ENCODE results near the gene QPRT. TPM values are rescaled to one million over a fixed set of nuclear protein-coding genes. Genes with fewer than 3 reads are reported as not detected.
"Not testable (repeated sequence)": the region's sequence is repeated elsewhere in the genome, so short reads cannot be mapped to it uniquely, and the experiment has no call there.

Gene QPRT
- total RNA-seq, 1 experiment from 2014 or later, result 46.0 TPM

DNA sequence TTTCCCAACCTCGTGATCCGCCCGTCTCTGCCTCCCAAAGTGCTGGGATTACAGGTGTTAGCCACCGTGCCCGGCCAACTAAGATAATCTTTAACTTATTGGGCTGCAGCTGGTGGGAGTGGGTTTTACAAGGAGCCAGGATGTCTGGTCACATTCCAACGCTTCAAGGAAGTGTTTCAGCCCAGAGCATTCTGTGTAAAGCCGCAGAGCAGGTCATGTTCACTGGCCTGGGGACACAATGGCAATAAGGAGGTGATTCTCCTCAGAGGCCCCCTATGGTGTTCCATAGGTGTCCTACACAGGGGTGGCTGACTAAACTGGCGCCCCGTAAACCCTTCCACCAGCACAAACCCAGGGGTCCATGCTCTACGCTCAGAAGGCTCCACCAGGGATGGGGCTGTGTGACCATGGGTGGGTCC is 1.2 kb downstream of the QPRT start:
- in situ Hi-C loops (cut with HindIII; ENCODE audit: low pct_unique_long_range_greater_than_20kb, low sequenced_read_pairs), result no loop called here
- no peak for DNase-seq (ENCODE audit: low read depth, low spot score)

DNA sequence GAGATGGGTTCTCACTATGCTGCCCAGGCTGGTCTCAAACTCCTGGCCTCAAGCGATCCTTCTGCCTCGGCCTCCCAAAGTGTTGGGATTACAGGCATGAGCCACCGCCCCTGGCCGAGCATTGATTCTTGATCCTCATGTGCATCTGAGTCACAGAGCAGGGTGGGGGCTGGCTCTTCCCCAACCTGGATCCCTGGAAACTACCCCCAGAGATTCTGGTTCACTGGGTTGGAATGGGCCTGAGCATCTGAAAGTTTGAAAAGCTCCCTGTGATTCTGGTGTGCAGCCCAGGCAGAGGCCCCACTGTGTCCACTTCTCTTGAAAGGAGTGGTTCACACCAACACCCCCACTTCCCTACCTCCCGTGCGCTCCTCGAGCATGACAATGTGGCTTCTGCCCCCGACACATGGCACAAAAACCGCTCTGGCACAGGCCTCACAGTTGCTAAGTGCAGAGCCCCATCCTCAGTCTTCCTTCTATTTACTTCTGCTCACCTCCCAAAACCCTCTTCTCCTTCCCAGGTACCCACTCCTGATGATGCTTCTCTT is 4.6 kb downstream of the QPRT start:
- DNase-seq (ENCODE audit: low read depth, low spot score), result no peak
- in situ Hi-C loops (cut with HindIII; ENCODE audit: low pct_unique_long_range_greater_than_20kb, low sequenced_read_pairs), result no loop called here

DNA sequence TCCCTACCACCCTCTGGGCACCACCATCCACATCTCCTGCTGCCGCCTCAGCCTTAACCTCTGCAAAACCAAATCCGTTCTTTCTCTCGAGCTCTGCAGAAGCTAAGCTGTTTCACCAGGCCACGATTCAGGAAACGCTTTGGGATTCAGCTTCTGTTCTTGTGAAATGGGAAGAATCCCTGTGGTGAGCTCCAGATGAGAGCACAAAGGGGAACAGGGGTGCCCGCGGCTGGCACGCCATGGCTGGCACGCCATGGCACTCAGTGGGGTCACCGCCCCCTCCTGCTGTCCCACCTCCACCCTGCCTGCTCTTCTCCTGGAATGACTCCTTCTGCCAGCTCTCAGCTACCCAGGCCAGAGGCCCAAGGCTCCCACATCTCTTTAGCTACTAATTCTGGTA is 5.7 kb downstream of the QPRT start:
- in situ Hi-C loops (cut with HindIII; ENCODE audit: low pct_unique_long_range_greater_than_20kb, low sequenced_read_pairs), result no loop called here

DNA sequence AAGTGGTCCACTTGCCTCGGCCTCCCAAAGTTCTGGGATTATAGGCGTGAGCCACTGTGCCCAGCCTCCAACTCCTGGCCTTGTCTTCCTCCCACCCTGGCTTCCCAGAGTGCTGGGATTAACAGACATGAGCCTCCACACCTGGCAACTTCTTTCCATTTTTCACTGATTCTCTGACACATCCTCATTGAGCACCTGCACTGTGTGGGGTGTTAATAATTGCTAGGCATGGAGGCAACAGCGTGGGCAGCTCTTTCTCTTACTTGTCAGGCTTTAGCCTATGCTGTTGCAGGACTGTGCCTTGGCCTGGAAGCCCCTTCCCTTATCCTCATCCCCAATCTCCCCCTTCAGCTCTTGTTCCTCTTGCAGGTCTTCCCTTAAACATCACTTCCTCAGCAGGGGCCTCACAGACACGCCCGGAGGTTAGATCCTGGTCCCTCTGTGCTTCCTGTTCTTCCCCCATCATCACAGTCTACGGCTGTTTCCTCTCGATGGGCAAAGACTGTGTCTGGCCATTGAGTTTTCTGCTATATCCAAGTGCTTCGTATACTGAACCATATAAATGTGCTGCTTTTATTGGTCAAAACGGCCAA is 7.9 kb downstream of the QPRT start:
- in situ Hi-C loops (cut with HindIII; ENCODE audit: low pct_unique_long_range_greater_than_20kb, low sequenced_read_pairs), result no loop called here

More for the DNA sequence above, 5.7 kb downstream of the QPRT start:
- no peak for DNase-seq (ENCODE audit: low read depth, low spot score)

DNA sequence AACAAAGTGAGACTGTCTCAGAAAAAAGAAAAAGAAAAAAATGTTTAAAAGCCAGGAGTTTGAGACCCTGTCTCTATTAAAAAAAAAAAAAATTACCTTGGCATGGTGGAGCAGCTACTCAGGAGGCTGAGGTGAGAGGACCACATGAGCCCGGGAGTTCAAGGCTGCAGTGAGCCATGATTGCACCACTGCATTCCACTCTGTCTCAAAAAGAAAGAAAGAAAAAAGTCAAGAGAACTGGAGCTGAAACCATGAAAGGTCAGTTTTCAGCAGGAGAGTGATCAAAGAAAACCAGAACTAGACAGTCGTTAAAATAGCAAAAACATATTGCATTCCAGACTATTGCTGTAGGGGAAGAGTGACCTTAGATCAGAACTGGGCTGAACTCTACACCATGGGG is 8.8 kb downstream of the QPRT start:
- DNase-seq (ENCODE audit: low read depth, low spot score), result no peak
- in situ Hi-C loops (cut with HindIII; ENCODE audit: low pct_unique_long_range_greater_than_20kb, low sequenced_read_pairs), result no loop called here

More for the DNA sequence above, 7.9 kb downstream of the QPRT start:
- no peak for DNase-seq (ENCODE audit: low read depth, low spot score)

DNA sequence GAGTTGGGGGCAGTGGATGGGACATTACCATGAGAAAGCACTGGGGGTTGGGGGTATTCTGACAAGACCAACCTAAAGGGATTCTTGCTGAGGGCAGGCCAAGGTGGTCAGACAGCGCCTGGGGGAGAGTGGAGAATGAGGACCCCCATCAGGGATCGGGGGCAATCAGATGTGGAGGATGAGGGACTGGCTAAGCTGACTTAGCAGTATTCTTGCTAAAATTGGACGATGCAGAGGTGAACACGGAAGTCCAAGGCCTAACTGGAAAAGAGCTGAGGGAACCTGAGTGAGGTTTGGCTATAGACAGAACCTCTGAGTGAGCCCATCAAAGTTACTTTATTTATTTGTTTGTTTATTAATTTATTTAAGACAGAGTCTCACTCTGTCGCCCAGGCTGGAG is 9.2 kb downstream of the QPRT start:
- DNase-seq (ENCODE audit: low read depth, low spot score), result no peak
- in situ Hi-C loops (cut with HindIII; ENCODE audit: low pct_unique_long_range_greater_than_20kb, low sequenced_read_pairs), result no loop called here

DNA sequence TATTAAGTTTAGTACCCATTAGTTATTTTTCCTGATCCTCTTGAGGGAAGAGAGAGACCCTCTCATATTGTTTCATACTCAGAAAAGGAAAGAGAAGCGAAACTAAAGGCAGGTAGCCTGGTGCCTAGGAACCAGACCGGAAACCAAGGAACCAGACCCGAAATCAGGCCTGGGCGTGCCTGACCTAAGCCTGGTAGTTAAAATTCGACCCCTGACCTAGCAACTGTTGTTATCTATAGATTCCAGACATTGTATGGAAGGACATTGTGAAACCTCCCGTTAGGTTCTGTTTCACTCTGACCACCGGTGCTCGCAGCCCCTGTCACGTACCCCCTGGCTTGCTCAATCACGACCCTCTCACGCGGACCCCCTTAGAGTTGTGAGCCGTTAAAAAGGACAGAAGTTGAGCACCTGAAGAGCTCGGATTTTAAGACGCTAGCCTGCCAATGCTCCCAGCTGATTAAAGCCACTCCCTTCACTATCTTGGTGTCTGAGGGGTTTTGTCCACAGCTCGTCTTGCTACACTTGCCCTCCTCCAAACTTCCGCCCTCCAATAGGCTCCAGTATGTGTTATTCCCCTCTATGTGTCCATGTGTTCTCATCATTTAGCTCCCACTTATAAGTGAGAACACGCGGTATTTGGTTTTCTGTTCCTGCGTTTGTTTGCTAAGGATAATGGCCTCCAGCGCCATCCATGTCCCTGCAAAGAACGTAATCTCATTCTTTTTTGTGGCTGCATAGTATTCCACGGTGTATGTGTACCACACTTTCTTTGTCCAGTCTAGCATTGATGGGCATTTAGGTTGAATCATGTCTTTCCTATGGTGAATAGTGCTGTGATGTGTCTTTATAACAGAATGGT is 10.7 kb downstream of the QPRT start:
- in situ Hi-C loops (cut with HindIII; ENCODE audit: low pct_unique_long_range_greater_than_20kb, low sequenced_read_pairs), result not testable (repeated sequence)

DNA sequence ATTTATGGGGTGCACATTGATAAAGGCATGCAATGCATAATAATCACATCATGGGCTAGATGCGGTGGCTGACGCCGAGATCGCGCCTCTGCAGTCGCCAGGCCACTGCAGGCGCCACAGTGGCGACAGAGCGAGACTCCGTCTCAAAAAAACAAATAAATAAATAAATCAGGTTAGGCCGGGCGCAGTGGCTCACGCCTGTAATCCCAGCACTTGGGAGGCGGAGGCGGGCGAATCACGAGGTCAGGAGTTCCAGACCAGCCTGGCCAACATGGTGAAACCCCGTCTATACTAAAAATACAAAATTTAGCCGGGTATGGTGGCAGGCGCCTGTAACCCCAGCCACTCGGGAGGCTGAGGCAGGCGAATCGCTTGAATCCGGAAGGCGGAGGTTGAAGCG is 13.6 kb downstream of the QPRT start:
- DNase-seq (ENCODE audit: low read depth, low spot score); in situ Hi-C loops (cut with HindIII; ENCODE audit: low pct_unique_long_range_greater_than_20kb, low sequenced_read_pairs): not testable (repeated sequence)

More for the DNA sequence above, 10.7 kb downstream of the QPRT start:
- not testable (repeated sequence) for DNase-seq (ENCODE audit: low read depth, low spot score)

DNA sequence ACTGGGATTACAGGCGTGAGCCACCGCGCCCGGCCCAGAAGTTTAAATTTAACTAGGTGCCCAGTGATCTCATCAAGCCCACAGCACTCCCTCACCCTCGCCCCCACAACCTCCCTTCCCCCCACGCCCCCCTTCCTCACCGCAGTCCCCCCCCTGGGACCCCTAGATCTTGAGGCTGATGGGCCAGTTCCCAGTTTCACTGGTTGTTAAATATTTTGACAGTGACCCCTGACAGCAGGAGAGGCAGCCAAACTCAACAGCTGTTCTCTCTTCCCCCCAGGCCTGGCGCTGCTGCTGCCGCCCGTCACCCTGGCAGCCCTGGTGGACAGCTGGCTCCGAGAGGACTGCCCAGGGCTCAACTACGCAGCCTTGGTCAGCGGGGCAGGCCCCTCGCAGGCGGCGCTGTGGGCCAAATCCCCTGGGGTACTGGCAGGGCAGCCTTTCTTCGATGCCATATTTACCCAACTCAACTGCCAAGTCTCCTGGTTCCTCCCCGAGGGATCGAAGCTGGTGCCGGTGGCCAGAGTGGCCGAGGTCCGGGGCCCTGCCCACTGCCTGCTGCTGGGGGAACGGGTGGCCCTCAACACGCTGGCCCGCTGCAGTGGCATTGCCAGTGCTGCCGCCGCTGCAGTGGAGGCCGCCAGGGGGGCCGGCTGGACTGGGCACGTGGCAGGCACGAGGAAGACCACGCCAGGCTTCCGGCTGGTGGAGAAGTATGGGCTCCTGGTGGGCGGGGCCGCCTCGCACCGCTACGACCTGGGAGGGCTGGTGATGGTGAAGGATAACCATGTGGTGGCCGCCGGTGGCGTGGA is 15.6 kb downstream of the QPRT start:
- DNase-seq (ENCODE audit: low read depth, low spot score), result no peak
- in situ Hi-C loops (cut with HindIII; ENCODE audit: low pct_unique_long_range_greater_than_20kb, low sequenced_read_pairs), result no loop called here

DNA sequence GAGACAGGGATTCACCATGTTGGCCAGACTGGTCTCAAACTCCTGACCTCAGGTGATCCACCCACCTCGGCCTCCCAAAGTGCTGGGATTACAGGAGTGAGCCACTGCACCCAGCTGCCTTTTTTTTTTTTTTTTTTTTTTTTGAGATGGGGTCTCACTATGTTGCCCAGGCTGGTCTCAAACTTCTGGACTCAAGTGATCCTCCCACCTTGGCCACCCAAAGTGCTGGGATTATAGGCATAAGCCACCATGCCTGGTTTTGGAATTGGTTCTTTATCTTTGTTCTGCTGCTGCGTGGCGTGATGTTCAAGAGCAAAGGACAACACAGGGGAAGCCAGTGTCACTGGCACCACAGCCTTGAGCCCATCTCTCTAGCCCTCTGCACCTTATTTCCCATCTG is 16.7 kb downstream of the QPRT start:
- in situ Hi-C loops (cut with HindIII; ENCODE audit: low pct_unique_long_range_greater_than_20kb, low sequenced_read_pairs); DNase-seq (ENCODE audit: low read depth, low spot score): not testable (repeated sequence)

DNA sequence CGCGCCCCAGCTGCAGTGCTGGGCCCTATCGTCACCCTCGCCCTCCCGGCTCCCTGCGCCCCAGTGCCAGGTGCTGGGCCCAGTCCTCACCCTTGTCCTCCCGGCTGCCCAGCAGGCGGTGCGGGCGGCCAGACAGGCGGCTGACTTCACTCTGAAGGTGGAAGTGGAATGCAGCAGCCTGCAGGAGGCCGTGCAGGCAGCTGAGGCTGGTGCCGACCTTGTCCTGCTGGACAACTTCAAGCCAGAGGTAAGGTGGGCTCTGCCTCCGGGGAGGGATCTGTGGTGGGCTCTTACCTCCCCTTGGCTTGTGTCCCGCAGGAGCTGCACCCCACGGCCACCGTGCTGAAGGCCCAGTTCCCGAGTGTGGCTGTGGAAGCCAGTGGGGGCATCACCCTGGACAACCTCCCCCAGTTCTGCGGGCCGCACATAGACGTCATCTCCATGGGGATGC is 17.9 kb downstream of the QPRT start:
- in situ Hi-C loops (cut with HindIII; ENCODE audit: low pct_unique_long_range_greater_than_20kb, low sequenced_read_pairs), result no loop called here

DNA sequence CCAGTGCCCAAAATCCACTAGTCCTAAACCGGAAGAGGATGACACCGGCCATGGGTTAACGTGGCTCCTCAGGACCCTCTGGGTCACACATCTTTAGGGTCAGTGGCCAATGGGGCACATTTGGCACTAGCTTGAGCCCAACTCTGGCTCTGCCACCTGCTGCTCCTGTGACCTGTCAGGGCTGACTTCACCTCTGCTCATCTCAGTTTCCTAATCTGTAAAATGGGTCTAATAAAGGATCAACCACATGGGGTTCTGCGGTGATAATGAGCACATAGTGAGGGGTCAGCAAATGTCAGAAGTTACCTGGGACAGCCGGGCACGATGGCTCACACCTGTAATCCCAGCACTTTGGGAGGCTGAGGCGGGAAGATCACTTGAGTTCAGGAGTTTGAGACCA is 18.4 kb downstream of the QPRT start:
- in situ Hi-C loops (cut with HindIII; ENCODE audit: low pct_unique_long_range_greater_than_20kb, low sequenced_read_pairs), result no loop called here
- no peak for DNase-seq (ENCODE audit: low read depth, low spot score)

More for the DNA sequence above, 17.9 kb downstream of the QPRT start:
- DNase-seq (ENCODE audit: low read depth, low spot score), result no peak

DNA sequence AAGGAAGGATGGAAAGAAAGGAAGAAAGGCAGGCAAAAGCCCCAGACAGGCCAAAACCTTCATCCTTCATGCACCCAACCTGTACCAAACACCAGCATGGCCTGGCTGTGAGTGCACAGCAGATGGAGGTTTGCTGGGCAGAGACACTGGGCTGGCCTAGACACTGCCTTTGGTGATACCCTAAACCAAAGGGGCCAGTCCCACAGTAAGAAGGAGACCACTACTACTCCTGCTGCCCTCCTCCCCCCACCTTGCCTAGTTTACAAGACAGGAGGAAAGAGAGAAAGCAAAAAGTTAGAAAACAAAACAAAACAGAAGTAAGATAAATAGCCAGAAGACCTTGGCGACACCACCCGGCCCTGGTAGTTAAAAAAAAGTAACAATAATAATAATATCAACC is 19.1 kb downstream of the QPRT start:
- no peak for DNase-seq (ENCODE audit: low read depth, low spot score)
- in situ Hi-C loops (cut with HindIII; ENCODE audit: low pct_unique_long_range_greater_than_20kb, low sequenced_read_pairs), result no loop called here

DNA sequence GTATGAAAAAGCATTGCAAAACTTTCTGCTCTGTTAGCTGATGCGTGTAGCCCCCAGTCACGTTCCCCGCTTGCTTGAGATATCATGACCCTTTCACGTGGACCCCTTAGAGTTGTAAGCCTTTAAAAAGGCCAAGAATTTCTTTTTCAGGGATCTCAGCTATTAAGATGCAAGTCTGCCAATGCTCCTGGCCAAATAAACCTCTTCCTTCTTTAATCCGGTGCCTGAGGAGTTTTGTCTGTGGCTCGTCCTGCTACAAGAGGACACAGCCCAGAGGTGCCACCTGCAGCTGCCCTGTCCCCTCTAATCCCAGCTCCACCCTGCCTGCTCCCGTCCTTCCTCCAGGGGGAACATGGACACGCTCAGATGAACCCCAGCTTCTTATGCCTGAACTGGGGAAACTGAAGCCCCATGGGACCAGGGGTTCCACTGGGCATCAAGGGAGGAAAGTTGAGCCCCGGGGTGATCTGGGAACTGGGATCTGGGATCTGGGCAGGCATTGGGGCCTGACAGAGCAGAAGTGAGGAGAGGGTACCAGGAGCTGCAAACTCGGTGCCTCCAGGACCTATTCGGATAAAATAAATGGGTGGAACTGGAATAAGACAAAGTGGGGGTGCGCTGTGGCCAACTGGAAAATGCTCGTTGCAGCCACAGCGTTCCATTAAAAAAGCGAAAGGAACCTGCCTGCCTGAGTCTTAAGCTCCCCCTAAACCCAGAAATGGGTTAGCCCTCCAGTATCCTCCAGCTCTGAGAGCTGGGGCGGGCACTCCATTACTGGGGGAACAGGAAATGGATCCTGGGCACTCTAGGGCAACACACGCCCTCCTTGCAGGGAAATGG is 19.7 kb downstream of the QPRT start:
- in situ Hi-C loops (cut with HindIII; ENCODE audit: low pct_unique_long_range_greater_than_20kb, low sequenced_read_pairs), result no loop called here

DNA sequence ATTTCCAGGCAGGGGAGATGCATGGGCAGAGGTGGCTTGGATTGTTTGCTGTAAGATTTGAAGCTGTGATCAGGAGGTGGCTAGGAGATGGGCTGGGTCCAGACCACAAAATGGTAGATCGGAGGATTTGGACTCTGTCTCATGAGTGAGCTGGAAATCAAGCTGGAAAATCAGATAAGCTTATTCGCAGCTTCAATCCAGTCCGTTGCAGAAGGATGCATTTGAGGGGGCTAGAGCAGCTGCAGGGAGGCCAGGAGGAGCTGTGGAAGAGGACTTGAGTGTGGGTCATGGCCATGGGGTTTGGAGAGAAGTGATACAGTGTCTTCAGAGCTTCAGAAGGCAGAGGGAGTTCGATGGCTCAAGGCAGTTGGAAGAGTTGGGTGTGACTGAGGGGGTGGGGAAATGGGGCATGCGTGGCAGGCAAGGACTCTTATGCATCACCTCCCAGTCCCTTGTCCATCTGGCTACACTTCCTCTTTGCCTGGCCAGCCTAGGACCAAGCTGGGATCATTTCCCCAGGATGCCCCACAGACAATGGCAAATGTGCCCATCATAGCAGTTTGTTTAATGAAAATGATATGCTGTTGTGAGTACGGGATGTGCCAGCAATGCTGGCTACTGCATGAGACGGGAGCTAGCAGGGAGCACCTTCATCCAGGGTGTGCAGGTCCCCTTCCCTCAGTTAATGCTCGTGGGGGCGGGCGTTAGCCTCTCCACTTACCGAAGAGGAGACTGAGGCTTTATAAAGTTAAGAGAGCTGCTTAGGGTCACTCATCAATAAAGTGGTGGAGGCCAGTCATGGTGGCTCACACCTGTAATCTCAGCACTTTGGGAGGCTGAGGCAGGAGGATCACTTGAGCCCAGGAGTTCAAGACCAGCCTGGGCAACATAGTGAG is 20.6 kb downstream of the QPRT start:
- in situ Hi-C loops (cut with HindIII; ENCODE audit: low pct_unique_long_range_greater_than_20kb, low sequenced_read_pairs), result no loop called here
- DNase-seq (ENCODE audit: low read depth, low spot score), result no peak

More for the DNA sequence above, 19.7 kb downstream of the QPRT start:
- no peak for DNase-seq (ENCODE audit: low read depth, low spot score)

DNA sequence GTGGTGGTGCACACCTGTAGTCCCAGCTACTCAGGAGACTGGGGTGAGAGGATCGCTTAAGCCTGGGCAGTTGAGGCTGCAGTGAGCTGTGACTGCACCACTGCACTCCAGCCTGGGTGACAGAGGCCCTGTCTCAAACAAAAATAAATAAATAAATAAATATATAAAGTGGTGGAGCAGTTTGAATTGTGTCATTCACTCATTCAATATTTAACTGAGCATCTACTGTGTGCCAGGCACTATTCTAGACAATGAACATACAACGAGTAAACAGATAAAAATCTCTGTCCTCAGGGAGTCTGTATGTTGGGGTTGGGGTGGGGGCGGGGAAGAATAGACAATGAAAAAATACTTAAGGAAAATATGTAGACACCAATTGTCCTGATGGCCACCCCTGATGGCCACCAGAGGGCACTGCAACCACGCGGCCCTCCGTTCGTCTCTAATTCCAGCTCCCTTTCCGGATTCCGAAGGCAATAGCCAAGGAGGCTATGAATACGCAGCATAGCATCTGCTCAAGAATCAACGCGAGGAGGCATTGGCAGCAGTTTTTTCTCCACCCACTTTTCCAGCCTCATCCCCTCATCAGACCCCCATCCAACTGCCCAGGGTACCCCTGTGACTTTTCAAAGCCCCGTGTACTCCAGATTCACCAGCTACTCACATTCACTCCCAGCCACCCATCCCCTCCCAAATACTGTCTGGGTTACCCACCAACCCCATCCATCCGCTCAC is 21.4 kb downstream of the QPRT start:
- peak; percentile 88 for DNase-seq (ENCODE audit: low read depth, low spot score)
- in situ Hi-C loops (cut with HindIII; ENCODE audit: low pct_unique_long_range_greater_than_20kb, low sequenced_read_pairs), result no loop called here
